GM19240 (cell line): ENCODE results near the gene WIZ.
"Not testable (repeated sequence)": the region's sequence is repeated elsewhere in the genome, so short reads cannot be mapped to it uniquely, and the experiment has no call there.

ENCODE experiments used
- DNase-seq: peaks from one replicate; pipeline ENCODE4 v3.0.0; 2011; ENCODE audit warnings: low spot score; ENCODE audit not compliant: insufficient read length

Gene WIZ

GRCh38 chr19:15449620-15450527 is at the start of gene WIZ:
Gene WIZ (minus strand): TSS chr19:15449956. CDS start chr19:15448307, 1,649 bp downstream.
- DNase-seq, result peak; percentile 98

GRCh38 chr19:15498910-15499309 is 49.2 kb upstream of the WIZ start:
- no peak for DNase-seq

GRCh38 chr19:15498156-15498858 is 48.6 kb upstream of the WIZ start:
- no peak for DNase-seq

- DNase-seq, result no peak
These were observed 45.4 kb upstream of the WIZ start for GRCh38 chr19:15495151-15495550.

GRCh38 chr19:15488489-15489226 is 38.9 kb upstream of the WIZ start:
- no peak for DNase-seq

- no peak for DNase-seq
These were observed 37.3 kb upstream of the WIZ start for GRCh38 chr19:15487038-15487437.

GRCh38 chr19:15485768-15486167 is 36.0 kb upstream of the WIZ start:
- not testable (repeated sequence) for DNase-seq

GRCh38 chr19:15480996-15481395 is 31.2 kb upstream of the WIZ start:
- not testable (repeated sequence) for DNase-seq

- DNase-seq, result no peak
These were observed 29.9 kb upstream of the WIZ start, which contains the start of gene PGLYRP2 for GRCh38 chr19:15479391-15480345. Gene PGLYRP2 (minus strand): TSS chr19:15479501. CDS start chr19:15479371, 130 bp downstream.

- DNase-seq, result no peak
These were observed 26.6 kb upstream of the WIZ start for GRCh38 chr19:15476325-15476724.

GRCh38 chr19:15475611-15476010 is 25.9 kb upstream of the WIZ start:
- no peak for DNase-seq

GRCh38 chr19:15475169-15475568 is 25.4 kb upstream of the WIZ start:
- DNase-seq, result no peak

- not testable (repeated sequence) for DNase-seq
These were observed 24.1 kb upstream of the WIZ start for GRCh38 chr19:15473821-15474220.

GRCh38 chr19:15471639-15472101 is 21.9 kb upstream of the WIZ start:
- DNase-seq, result no peak

- peak; percentile 19 for DNase-seq
These were observed 19.9 kb upstream of the WIZ start for GRCh38 chr19:15469513-15470297.

GRCh38 chr19:15468675-15469512 is 19.1 kb upstream of the WIZ start:
- DNase-seq, result no peak

GRCh38 chr19:15467734-15468214 is 18.0 kb upstream of the WIZ start:
- DNase-seq, result no peak
